ENCODE results near the gene RNASE3. TPM values are rescaled to one million over a fixed set of nuclear protein-coding genes. Genes with fewer than 3 reads are reported as not detected.

The RNASE3 gene
- total RNA-seq, 1 experiment from 2014 or later: not detected

- ATAC-seq: peak; percentile 52; the same call in 1 of the 2 replicates
- DNase-seq (ENCODE audit: low read depth, low spot score): no peak
- no peaks in the 10 kb centered on the region for H4K20me1 ChIP-seq (ENCODE audit: insufficient read depth)
- H3K9ac ChIP-seq (ENCODE audit: low read length): no peak overlapping the region
- H3K4me2 ChIP-seq (ENCODE audit: low read length): no peak overlapping the region
- ChIA-PET POLR2A (no interaction called here), RAD21 (ENCODE audit: low non-redundant PET in 1 of 2, low total read pairs in 2 of 2, uncharacterized antibody in 2 of 2, unreplicated experiment in 2 of 2) (no interaction called here), CTCF (no interaction called here)
- H3K79me2 ChIP-seq (ENCODE audit: insufficient read depth, low read length): no peaks in the 10 kb centered on the region
- H3K36me3 ChIP-seq (ENCODE audit: control insufficient read depth in 1 of 2, insufficient read depth in 2 of 2, low read length in 2 of 2): no peaks in the 10 kb centered on the region
- no peak overlapping the region for H3K27ac ChIP-seq (ENCODE audit: low read depth, low read length)
- H3K4me3 ChIP-seq (replicated peaks in 1 of 2; ENCODE audit: low read depth in 1 of 2, low read length in 2 of 2): no peak overlapping the region
- H3K9me3 ChIP-seq (ENCODE audit: control insufficient read depth in 1 of 2, insufficient read depth in 1 of 2, low read depth in 1 of 2, low read length in 2 of 2): no peaks in the 10 kb centered on the region
- TF ChIP-seq SIN3A (IDR thresholded peaks at IDR 0.05; ENCODE audit: low read depth): no peak
- 0 out of 6 replicates have a peak, but pooled peaks of 1 of the 3 experiments have one; percentile 11 for TF ChIP-seq CTCF (IDR thresholded peaks at IDR 0.05 in 2 of 3, conservative IDR thresholded peaks at IDR 0.05 in 1 of 3; ENCODE audit: borderline replicate concordance in 1 of 3, insufficient read depth in 1 of 3, low read depth in 2 of 3, low read length in 2 of 3)
- TF ChIP-seq CEBPB (IDR thresholded peaks at IDR 0.05; ENCODE audit: low read depth): no peak
- intact Hi-C loops (cut with micrococcal nuclease): no loop called here
- no peaks in the 10 kb centered on the region for H3K4me1 ChIP-seq (ENCODE audit: control insufficient read depth in 1 of 2, insufficient read depth in 2 of 2, low read length in 2 of 2)
- no peak overlapping the region for H2AFZ ChIP-seq (ENCODE audit: low read depth, low read length, poor library complexity, severe bottlenecking)
- peaks cover 33% of the 10 kb centered on the region; the same call in 1 of the 2 replicates for H3K27me3 ChIP-seq (ENCODE audit: insufficient read depth, low read length)
- no peaks in the 10 kb centered on the region for H3K9me2 ChIP-seq (ENCODE audit: insufficient read depth)
- BruUV-seq (replicated peaks): no TSS peak
These were observed 13.3 kb downstream of the RNASE3 start for GRCh38 chr14:20904393-20905029.

DNA sequence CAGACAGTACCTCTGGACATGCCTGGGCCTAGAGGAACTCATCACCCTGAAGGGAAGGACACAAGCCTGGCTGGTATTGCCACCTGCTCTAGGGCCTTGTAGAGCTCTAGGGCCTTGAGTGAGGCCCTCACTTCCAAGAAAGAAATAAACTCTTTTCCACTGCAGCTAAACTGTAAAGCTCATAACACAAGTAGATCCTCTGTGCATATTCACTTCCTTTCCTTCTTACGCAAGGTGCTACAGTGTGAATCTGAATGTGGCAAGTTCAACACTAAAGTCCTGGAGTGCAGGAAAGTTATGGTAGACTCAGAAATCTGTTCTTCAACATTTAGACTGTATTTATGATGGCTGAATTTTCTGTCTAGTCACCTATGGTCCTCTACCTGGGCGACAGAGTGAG, 14.5 kb downstream of the RNASE3 start:
- no peak for TF ChIP-seq YY1 (IDR thresholded peaks at IDR 0.05; ENCODE audit: extremely low read depth, insufficient replicate concordance, low read depth, low read length)
- no peak for TF ChIP-seq SRF (IDR thresholded peaks at IDR 0.05; ENCODE audit: low read depth)
- no peak for TF ChIP-seq CBX3 (IDR thresholded peaks at IDR 0.05; ENCODE audit: low read depth)
- TF ChIP-seq, protein P1, sequence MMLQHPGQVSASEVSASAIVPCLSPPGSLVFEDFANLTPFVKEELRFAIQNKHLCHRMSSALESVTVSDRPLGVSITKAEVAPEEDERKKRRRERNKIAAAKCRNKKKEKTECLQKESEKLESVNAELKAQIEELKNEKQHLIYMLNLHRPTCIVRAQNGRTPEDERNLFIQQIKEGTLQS (IDR thresholded peaks at IDR 0.05): no peak
- TF ChIP-seq FOSL1 (IDR thresholded peaks at IDR 0.05; ENCODE audit: low read depth): no peak
- TF ChIP-seq EZH2phosphoT487 (IDR thresholded peaks at IDR 0.05; ENCODE audit: borderline replicate concordance): no peak
- TF ChIP-seq SIN3A (IDR thresholded peaks at IDR 0.05; ENCODE audit: low read depth): no peak
- no peak for TF ChIP-seq EGR1 (IDR thresholded peaks at IDR 0.05; ENCODE audit: low read depth)
- TF ChIP-seq CEBPB (IDR thresholded peaks at IDR 0.05; ENCODE audit: low read depth): no peak
- no peak for TF ChIP-seq SP1 (IDR thresholded peaks at IDR 0.05; ENCODE audit: low read depth)
- TF ChIP-seq, protein P2, sequence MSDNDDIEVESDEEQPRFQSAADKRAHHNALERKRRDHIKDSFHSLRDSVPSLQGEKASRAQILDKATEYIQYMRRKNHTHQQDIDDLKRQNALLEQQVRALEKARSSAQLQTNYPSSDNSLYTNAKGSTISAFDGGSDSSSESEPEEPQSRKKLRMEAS (IDR thresholded peaks at IDR 0.05): no peak
- CTCF ChIA-PET: no interaction called here
- POLR2A ChIA-PET: no interaction called here

More for the DNA sequence above, 14.5 kb downstream of the RNASE3 start:
- Histone ChIP-seq H3K36me3 (ENCODE audit: control insufficient read depth in 1 of 2, insufficient read depth in 2 of 2, low read length in 2 of 2) (no peaks in the 10 kb centered on the region), H3K4me3 (replicated peaks in 1 of 2; ENCODE audit: low read depth in 1 of 2, low read length in 2 of 2) (no peak overlapping the region), H3K27ac (ENCODE audit: low read depth, low read length) (no peak overlapping the region), H2AFZ (ENCODE audit: low read depth, low read length, poor library complexity, severe bottlenecking) (no peak overlapping the region), H3K9me2 (ENCODE audit: insufficient read depth) (no peaks in the 10 kb centered on the region), H3K9me3 (ENCODE audit: control insufficient read depth in 1 of 2, insufficient read depth in 1 of 2, low read depth in 1 of 2, low read length in 2 of 2) (no peaks in the 10 kb centered on the region), H3K9ac (ENCODE audit: low read length) (no peak overlapping the region), H3K27me3 (ENCODE audit: insufficient read depth, low read length) (peaks cover 32% of the 10 kb centered on the region), H4K20me1 (ENCODE audit: insufficient read depth) (no peaks in the 10 kb centered on the region), H3K4me2 (ENCODE audit: low read length) (no peak overlapping the region), H3K4me1 (ENCODE audit: control insufficient read depth in 1 of 2, insufficient read depth in 2 of 2, low read length in 2 of 2) (no peaks in the 10 kb centered on the region), H3K79me2 (ENCODE audit: insufficient read depth, low read length) (no peaks in the 10 kb centered on the region)
- RAD21 ChIA-PET (ENCODE audit: low non-redundant PET in 1 of 2, low total read pairs in 2 of 2, uncharacterized antibody in 2 of 2, unreplicated experiment in 2 of 2): no interaction called here
- intact Hi-C loops (cut with micrococcal nuclease): no loop called here
- BruUV-seq (replicated peaks): no TSS peak
- no peak for ATAC-seq
- no peak for DNase-seq (ENCODE audit: low read depth, low spot score)

Data from HCT116 (cell line).